ENCODE measurements around the gene B4GALT7.

Gene B4GALT7

GRCh38 chr5:177578316-177578715 lies 21.6 kb upstream of the B4GALT7 start:
- H3K79me2 ChIP-seq (ENCODE audit: insufficient read depth, low read length): no peaks in the 10 kb centered on the region
- no peak for ATAC-seq (ENCODE audit: insufficient read depth, low read depth)
- H3K4me1 ChIP-seq (ENCODE audit: insufficient read depth, low read length): no peaks in the 10 kb centered on the region
- H3K36me3 ChIP-seq (ENCODE audit: insufficient read depth, low read length): no peaks in the 10 kb centered on the region
- H3K27ac ChIP-seq (ENCODE audit: low read length): no peak overlapping the region
- H3K4me3 ChIP-seq (ENCODE audit: low read depth in 1 of 2, low read length in 2 of 2): no peak overlapping the region
- TF ChIP-seq EZH2 (IDR thresholded peaks at IDR 0.05; ENCODE audit: borderline replicate concordance, low read depth, low read length, severe bottlenecking): no peak
- TF ChIP-seq CTCF (IDR thresholded peaks at IDR 0.05; ENCODE audit: borderline replicate concordance, extremely low read depth, low read length, poor library complexity, severe bottlenecking): no peak
- no peak for DNase-seq
- H3K27me3 ChIP-seq (ENCODE audit: insufficient read depth, low read length, poor library complexity): no peaks in the 10 kb centered on the region
- no peaks in the 10 kb centered on the region for H3K9me3 ChIP-seq (ENCODE audit: insufficient read depth, low read length, severe bottlenecking)
- H3K4me2 ChIP-seq (ENCODE audit: insufficient read depth, low read length): no peak overlapping the region
- no peak overlapping the region for H2AFZ ChIP-seq (ENCODE audit: low read depth, low read length)
- no peak overlapping the region for H3K9ac ChIP-seq (ENCODE audit: low read depth, low read length)
- H4K20me1 ChIP-seq (ENCODE audit: insufficient read depth, low read length): no peaks in the 10 kb centered on the region

GRCh38 chr5:177588413-177588909 lies 11.5 kb upstream of the B4GALT7 start:
- Histone ChIP-seq H3K4me2 (ENCODE audit: insufficient read depth, low read length) (no peak overlapping the region), H2AFZ (ENCODE audit: low read depth, low read length) (no peak overlapping the region), H3K4me1 (ENCODE audit: insufficient read depth, low read length) (peaks cover 16% of the 10 kb centered on the region), H3K4me3 (ENCODE audit: low read depth in 1 of 2, low read length in 2 of 2) (no peak overlapping the region), H3K79me2 (ENCODE audit: insufficient read depth, low read length) (peaks cover 17% of the 10 kb centered on the region), H3K9ac (ENCODE audit: low read depth, low read length) (no peak overlapping the region), H3K27me3 (ENCODE audit: insufficient read depth, low read length, poor library complexity) (peaks cover 12% of the 10 kb centered on the region), H4K20me1 (ENCODE audit: insufficient read depth, low read length) (peaks cover under 1% of the 10 kb centered on the region; the same call in 1 of the 2 replicates), H3K27ac (ENCODE audit: low read length) (no peak overlapping the region), H3K9me3 (ENCODE audit: insufficient read depth, low read length, severe bottlenecking) (no peaks in the 10 kb centered on the region), H3K36me3 (ENCODE audit: insufficient read depth, low read length) (peaks cover 3% of the 10 kb centered on the region)
- no peak for ATAC-seq (ENCODE audit: insufficient read depth, low read depth)
- TF ChIP-seq EZH2 (IDR thresholded peaks at IDR 0.05; ENCODE audit: borderline replicate concordance, low read depth, low read length, severe bottlenecking): no peak
- DNase-seq: no peak

- no peak overlapping the region for H3K9ac ChIP-seq (ENCODE audit: low read depth, low read length)
- H3K36me3 ChIP-seq (ENCODE audit: insufficient read depth, low read length): peaks cover 23% of the 10 kb centered on the region
- TF ChIP-seq CTCF (IDR thresholded peaks at IDR 0.05; ENCODE audit: borderline replicate concordance, extremely low read depth, low read length, poor library complexity, severe bottlenecking): no peak
- peaks cover 24% of the 10 kb centered on the region for H3K79me2 ChIP-seq (ENCODE audit: insufficient read depth, low read length)
- no peaks in the 10 kb centered on the region for H3K9me3 ChIP-seq (ENCODE audit: insufficient read depth, low read length, severe bottlenecking)
- peaks cover 2% of the 10 kb centered on the region for H3K27me3 ChIP-seq (ENCODE audit: insufficient read depth, low read length, poor library complexity)
- no peak overlapping the region for H2AFZ ChIP-seq (ENCODE audit: low read depth, low read length)
- H3K4me3 ChIP-seq (ENCODE audit: low read depth in 1 of 2, low read length in 2 of 2): no peak overlapping the region
- peaks cover 26% of the 10 kb centered on the region for H3K4me1 ChIP-seq (ENCODE audit: insufficient read depth, low read length)
- DNase-seq: no peak
- no peak for ATAC-seq (ENCODE audit: insufficient read depth, low read depth)
- no peak overlapping the region for H3K27ac ChIP-seq (ENCODE audit: low read length)
- H3K4me2 ChIP-seq (ENCODE audit: insufficient read depth, low read length): no peak overlapping the region
- H4K20me1 ChIP-seq (ENCODE audit: insufficient read depth, low read length): peaks cover 11% of the 10 kb centered on the region
Observed at GRCh38 chr5:177590406-177590805, 9.5 kb upstream of the B4GALT7 start.

GRCh38 chr5:177591690-177592009 lies 8.3 kb upstream of the B4GALT7 start:
- H3K4me1 ChIP-seq (ENCODE audit: insufficient read depth, low read length): peaks cover 26% of the 10 kb centered on the region
- peaks cover 35% of the 10 kb centered on the region for H3K36me3 ChIP-seq (ENCODE audit: insufficient read depth, low read length)
- peak overlapping the region; percentile 83 for H3K4me2 ChIP-seq (ENCODE audit: insufficient read depth, low read length)
- H2AFZ ChIP-seq (ENCODE audit: low read depth, low read length): peak overlapping the region; percentile 86
- DNase-seq (no peak), ATAC-seq (ENCODE audit: insufficient read depth, low read depth) (no peak)
- peaks cover 24% of the 10 kb centered on the region for H3K79me2 ChIP-seq (ENCODE audit: insufficient read depth, low read length)
- peak overlapping the region; percentile 65 to 85; a peak in 3 of 4 replicates for H3K4me3 ChIP-seq (ENCODE audit: low read depth in 1 of 2, low read length in 2 of 2)
- peaks cover 11% of the 10 kb centered on the region for H4K20me1 ChIP-seq (ENCODE audit: insufficient read depth, low read length)
- peak overlapping the region; percentile 15; the same call in 1 of the 2 replicates for H3K27ac ChIP-seq (ENCODE audit: low read length)
- H3K27me3 ChIP-seq (ENCODE audit: insufficient read depth, low read length, poor library complexity): no peaks in the 10 kb centered on the region
- H3K9me3 ChIP-seq (ENCODE audit: insufficient read depth, low read length, severe bottlenecking): no peaks in the 10 kb centered on the region
- peak overlapping the region; percentile 89; the same call in 1 of the 2 replicates for H3K9ac ChIP-seq (ENCODE audit: low read depth, low read length)
- TF ChIP-seq CTCF (IDR thresholded peaks at IDR 0.05; ENCODE audit: borderline replicate concordance, extremely low read depth, low read length, poor library complexity, severe bottlenecking) (no peak), EZH2 (IDR thresholded peaks at IDR 0.05; ENCODE audit: borderline replicate concordance, low read depth, low read length, severe bottlenecking) (no peak)
